ENCODE data around the gene ERBB4. TPM values are rescaled to one million over a fixed set of nuclear protein-coding genes. Genes with fewer than 3 reads are reported as not detected.
A peak's percentile ranks its signal among the peaks of the same experiment; 100 is the strongest.

The ERBB4 gene
- total RNA-seq, 1 donor from 2014 or later: 5.5 TPM

DNA sequence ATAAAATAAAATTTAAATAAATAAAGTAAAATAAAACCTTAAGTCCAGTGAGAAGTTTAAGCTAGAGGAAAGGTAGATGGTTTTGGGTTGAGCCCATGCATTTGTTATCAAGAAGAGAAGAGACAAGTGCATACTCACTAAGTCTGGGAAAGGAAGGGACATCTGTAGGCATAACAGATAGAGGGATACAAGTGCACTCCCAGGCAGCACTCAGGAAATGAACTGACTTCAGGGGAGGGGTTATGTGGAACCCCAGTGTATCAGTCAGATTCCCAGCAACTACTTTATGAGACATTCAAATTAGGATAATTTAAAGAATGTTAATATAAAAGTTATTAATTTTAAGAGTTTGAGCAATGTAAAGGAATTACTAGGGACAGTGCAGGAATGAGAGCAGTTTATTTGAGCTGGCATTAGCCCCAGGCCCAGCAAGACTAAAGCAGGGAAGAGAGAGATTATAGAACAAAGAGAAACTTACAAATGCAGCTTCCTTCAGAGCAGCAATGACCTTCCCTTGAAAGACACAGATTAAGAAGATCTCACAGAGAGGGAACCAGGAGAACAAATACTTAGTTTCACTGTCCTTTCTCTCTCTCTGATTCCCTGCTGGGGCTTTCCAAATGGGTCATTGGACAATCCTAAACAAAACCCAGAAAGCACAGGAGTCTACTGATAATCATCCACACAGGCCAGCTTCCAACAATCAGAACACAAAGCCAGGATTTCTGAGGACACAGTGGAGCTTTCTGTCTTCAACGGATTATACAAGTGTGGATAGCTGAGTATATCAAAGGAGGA lies 109.7 kb downstream of the ERBB4 start:
- no peak for DNase-seq (ENCODE audit: low spot score)

DNA sequence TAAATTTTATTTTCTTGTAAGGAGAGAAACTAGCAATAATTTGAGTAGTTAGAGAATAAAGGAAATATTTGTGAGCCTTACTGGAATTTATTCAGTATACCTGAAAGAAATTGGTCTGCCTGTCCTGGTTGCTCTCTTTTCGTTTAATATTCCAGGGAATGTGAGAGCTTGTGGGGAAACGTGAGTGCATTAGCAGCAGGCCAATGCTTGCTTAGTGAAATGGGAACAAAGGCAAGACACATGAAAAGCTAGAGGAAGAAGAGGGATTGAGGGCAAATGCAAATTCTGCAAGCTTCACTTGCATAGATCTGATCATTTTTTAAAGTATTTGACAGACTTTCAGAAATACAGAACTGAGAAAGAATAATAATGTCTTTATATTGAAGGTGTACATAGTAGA lies 111.0 kb downstream of the ERBB4 start:
- no peak for DNase-seq (ENCODE audit: low spot score)

DNA sequence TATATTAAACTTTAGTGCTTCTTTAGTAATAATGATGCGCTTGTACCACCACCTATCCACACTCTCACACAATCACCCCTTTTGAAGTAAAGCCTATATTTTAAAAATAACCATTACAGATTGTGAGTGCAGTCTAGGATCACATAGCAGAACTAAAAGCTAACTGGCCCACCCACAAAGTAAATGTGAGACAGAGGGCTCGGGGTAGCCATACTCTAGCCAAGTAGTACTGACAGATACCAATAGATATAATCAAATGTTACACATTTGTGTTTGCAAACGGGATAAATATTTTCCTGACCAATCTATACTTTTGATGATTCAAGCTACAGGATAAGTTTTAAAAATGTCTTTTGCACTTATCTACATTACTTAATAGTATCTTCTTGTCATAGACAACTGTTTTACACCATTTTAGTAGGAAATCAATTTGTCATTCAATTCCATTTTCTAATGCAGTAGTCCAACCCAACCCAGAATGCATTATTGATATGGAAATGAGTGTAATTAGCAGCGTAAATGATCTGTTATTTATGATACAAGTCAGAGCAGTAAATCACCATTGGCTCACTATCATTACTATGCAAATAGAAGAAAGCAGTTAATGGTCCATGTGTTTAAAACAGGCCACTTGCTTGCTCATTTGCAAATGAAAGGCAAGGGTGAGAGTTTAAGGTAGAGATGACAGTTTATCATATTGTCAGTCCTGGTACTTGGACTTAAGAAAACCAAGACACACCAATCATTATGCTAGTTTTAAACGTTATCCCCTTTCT lies 111.8 kb downstream of the ERBB4 start:
- DNase-seq (ENCODE audit: low spot score): no peak

DNA sequence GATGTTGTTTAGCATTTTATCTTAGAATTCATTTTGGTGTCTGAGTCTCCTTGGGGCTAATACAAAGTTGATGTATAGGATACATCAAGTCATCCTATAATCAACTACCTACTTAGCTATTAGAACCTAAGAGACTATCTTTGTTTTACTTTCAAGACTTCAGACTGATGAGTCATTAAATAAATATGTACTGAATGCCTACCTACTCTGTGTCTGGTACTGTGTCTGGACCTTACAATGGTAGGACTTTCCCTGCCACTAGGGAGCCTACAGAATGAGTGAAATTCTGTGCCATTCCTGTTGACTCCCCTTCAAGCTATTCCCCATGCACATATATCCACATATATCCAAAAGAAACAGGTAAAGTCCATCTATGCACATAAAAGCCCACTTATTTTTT lies 114.5 kb downstream of the ERBB4 start:
- no peak for DNase-seq (ENCODE audit: low spot score)

DNA sequence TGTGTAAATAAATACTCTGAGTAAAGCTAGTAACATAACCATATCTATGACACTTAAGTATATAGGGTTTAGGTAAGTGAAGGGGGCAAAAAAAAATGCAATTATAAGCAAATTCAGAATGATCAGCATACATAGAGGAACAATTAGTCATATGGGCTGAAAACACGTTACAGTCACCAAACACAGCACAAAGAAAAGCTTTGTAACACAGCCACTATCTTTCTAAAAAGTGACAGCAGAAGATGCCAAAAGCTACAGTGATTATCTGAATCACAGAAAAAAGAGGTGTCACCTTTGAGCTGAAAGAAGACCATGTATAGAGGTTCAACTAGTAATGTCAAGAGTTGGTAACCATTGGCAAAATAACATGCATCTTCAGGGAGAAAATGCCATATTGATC lies 115.5 kb downstream of the ERBB4 start:
- DNase-seq (ENCODE audit: low spot score): no peak

GRCh38 chr2:212421556-212422334 lies 116.9 kb downstream of the ERBB4 start:
- DNase-seq (ENCODE audit: low spot score): no peak

DNA sequence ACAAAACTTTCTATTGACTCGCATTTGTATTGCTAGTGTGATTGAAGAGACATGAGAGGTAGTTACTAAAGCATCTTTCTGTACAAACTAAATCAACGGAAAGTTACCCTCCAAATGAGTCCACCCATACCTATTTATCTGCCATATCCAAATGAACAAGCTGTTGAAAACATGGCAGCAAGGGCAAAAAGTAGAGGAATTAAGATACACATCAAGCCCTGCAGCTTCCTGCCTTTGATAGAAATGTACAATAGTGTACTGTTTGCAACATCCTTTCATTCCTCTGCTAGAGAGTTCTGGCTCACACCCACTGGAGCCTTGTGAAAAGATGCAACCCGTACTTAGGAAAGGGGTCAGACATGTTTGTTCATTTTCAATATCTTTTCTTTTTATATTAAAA lies 122.5 kb downstream of the ERBB4 start:
- no peak for DNase-seq (ENCODE audit: low spot score)

DNA sequence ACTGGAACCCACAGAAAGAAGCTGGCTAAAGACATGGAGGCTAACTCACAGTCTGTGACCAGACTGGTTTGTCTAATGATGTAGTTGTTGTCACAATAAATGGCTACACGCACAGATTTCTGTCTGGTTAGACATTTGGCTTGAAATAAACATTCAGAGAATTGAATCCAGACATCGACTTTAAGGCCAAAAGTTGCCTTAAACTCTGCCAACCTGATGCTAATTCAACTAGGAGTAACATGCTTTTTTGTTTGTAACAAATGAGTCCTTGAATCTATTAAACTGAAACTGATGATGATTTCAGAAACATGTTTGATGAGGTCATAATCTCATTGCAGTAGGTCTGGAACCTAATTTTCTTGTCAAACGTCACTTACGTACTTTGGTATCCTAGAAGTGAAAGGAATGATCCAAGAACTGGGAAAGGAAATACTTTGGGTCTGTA lies 123.8 kb downstream of the ERBB4 start:
- peak; percentile 8 for DNase-seq (ENCODE audit: low spot score)

DNA sequence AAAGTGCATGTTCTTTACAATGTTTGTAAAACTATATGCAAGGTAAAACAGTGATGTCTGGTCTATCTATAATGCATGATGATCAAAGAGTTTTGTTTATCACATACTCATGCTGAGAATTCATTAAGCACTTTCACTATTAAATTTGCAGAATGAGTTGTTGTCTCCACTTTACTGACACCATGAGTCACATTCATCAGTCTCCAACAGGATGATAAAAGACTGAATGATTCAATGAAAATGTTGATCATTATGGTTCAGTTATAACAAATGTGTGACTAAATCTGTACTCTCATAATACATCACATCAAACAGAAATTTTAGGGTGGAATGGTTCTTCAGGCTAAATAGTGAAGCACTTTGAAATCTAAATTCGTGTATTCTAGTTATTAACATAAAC lies 129.0 kb downstream of the ERBB4 start:
- no peak for DNase-seq (ENCODE audit: low spot score)

- DNase-seq (ENCODE audit: low spot score): no peak
Measured at GRCh38 chr2:212408524-212408923, 130.1 kb downstream of the ERBB4 start.

DNA sequence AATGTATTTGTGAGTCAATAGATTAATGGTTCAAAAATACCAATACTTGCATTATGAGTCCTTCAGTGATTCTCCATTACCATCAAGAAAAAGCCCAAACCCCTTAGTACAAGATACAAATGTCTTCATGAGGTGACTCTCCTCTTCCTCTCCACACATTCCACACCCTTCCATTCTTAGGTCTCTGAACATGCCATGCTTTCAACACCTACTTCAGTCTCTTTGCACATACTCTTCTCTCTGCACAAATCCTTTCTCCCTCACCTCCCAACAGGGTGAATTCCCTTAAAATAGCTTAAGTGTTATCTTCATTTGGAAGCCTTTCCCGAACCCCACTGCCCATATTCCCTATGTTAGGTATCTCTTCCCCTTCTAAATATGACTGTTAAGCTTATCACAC lies 131.9 kb downstream of the ERBB4 start:
- no peak for DNase-seq (ENCODE audit: low spot score)

GRCh38 chr2:212402316-212402715 lies 136.3 kb downstream of the ERBB4 start:
- DNase-seq (ENCODE audit: low spot score): no peak

GRCh38 chr2:212398316-212398715 lies 140.3 kb downstream of the ERBB4 start:
- no peak for DNase-seq (ENCODE audit: low spot score)

DNA sequence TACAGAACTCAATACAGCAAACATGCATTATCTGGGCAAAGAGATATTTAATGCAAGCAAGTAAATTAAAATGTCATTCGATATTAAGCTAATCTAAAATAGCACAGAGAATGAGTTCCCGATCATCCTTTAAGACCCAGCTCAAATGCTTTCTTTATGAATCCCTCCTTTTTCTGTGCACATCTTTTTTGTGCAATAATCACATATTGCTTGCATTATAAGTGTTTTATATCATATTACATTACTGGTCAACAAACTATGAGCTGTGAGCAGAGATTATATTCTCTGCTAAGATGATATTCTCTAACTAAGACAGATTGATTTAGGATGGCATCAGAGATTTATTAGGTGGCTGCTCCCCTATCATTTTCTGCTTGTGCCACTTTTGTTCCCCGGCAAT lies 146.1 kb downstream of the ERBB4 start:
- no peak for DNase-seq (ENCODE audit: low spot score)

- DNase-seq (ENCODE audit: low spot score): no peak
Measured at GRCh38 chr2:212392043-212392442, 146.6 kb downstream of the ERBB4 start.

- peak; percentile 15 for DNase-seq (ENCODE audit: low spot score)
Measured at GRCh38 chr2:212387146-212387545, 151.5 kb downstream of the ERBB4 start.

GRCh38 chr2:212385241-212385640 lies 153.4 kb downstream of the ERBB4 start:
- DNase-seq (ENCODE audit: low spot score): no peak

- peak; percentile 9 for DNase-seq (ENCODE audit: low spot score)
Measured at GRCh38 chr2:212384027-212384426, 154.6 kb downstream of the ERBB4 start.

DNA sequence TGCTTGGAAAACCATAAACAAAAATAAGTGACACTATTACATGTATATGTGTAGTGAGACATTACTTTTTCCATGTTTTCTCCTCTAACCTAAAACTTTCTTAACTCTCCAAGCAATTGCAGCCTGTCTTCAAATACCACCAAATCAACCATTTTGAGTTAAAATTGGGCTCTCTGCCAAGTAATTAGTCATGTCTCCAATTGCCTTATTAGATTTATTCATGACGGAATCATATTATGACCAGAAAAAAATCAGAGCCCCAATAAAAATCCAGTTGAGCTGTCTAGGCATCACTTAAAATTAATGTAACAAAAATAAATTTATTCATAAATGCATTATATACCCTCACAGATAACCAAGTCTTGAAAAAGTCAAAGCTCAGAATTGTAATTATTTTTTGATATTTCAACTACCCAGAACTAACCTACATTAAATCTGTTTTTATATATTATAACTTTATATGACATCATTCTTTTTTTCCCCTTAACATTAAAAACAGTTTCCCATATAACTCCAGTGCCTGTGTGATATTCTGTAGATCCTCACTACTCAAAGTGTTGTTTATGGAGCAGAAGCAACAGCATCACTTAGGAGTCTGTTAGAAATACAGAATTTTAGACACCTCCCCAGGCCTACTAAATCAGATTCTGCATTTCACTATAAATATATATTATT lies 157.0 kb downstream of the ERBB4 start:
- DNase-seq (ENCODE audit: low spot score): no peak

- DNase-seq (ENCODE audit: low spot score): no peak
Measured at GRCh38 chr2:212379103-212379502, 159.5 kb downstream of the ERBB4 start.

GRCh38 chr2:212367431-212367830 lies 171.2 kb downstream of the ERBB4 start:
- no peak for DNase-seq (ENCODE audit: low spot score)

Data from umbilical cord (tissue), 2 donors.